Pons (tissue), 1 donor: ENCODE results near the gene SVIP.

ENCODE experiments used
- DNase-seq: peaks from one replicate; pipeline ENCODE4 v3.0.0-alpha.2; 2016; ENCODE audit warnings: low spot score

SVIP gene

DNA sequence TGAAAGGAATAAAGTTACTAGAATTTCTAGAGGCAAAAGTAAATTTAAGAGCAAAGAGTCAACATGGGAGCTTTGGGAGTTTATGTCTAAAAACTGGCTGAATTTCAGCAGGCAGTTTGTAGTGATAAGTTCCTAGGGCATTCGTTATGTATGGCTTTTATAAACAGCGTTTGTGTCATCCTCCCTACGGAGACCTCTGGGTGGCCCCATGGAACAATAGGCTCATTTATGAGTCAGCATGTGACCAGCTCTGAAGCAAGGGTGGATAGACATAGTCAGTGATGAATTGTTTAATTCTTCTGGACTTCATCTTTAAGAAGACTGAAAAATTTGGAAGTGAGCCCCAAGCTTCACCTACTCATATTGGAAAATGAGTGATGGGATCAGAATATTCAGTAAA is 37.1 kb downstream of the SVIP start:
- peak; percentile 97 for DNase-seq

DNA sequence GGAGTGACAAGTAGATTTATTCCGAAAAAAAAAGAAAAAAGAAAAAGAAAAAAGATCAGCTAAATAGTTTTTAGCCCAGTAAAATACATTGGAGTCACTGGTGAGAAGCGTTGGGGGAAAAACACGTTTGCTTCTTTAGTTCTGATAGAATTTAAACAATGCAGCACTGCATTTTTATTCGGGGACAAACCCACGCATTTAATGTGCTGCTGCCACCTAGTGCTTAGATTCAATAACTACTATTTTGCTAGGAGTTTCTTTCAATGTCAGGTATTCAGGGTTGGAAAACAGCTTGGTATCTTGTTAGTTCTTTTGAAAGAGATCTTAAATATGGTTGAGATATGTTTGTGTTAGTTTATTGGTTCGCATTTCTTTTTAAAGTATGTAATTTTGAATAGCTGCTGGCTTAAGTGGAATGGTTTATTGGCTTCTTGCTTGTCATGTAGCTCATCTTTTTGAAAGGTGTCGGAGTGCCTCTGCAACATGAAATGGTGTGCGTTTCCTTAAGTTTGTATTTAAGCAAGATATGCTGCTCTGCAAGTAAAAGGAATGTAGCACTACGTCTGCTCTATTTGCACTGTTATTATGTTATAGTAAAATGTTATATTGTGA is 41.9 kb downstream of the SVIP start:
- DNase-seq: peak; percentile 90

- peak; percentile 20 for DNase-seq
Measured at GRCh38 chr11:22787055-22787454, 42.5 kb downstream of the SVIP start.

DNA sequence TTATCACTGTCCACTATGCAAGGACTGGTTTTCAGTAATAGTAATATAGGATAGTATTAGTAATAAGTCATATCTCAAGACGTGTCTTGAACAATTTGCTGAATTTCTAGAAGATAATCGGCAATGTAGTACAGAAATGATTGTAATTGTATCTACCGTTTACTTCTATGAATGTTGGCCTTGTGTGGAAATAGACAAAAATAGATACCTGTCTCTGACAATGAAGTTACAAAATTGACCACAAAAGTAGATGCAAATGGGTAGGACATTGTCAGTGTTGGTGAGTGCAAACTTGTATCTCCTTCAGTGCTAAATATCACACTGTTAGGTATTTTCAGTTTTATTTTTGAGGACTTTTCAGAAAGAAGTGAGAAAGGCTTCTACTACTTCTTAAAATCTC is 43.1 kb downstream of the SVIP start:
- DNase-seq: peak; percentile 25

GRCh38 chr11:22785251-22785650 is 44.4 kb downstream of the SVIP start:
- DNase-seq: peak; percentile 58

GRCh38 chr11:22780952-22781593 is 48.5 kb downstream of the SVIP start:
- DNase-seq: no peak

GRCh38 chr11:22779850-22780249 is 49.8 kb downstream of the SVIP start:
- DNase-seq: no peak

DNA sequence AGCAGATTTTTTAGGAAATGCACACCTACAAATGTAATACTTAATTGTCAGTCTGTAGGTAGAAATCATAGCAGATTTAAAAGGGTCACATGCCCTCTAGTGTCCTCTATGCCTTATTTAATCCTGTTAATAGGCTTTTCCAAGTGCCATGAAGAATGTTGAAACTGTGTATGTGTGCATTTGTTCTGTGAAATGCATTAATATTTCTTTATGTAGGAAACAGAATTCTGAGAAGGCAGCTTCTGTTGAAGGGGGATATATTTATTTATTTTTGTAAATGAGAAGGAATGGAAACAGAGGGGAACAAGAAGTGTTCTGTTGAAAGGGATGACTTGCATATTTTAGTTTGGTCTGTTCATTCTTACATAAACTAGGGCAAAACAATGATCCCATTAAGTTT is 51.0 kb downstream of the SVIP start:
- DNase-seq: peak; percentile 85

DNA sequence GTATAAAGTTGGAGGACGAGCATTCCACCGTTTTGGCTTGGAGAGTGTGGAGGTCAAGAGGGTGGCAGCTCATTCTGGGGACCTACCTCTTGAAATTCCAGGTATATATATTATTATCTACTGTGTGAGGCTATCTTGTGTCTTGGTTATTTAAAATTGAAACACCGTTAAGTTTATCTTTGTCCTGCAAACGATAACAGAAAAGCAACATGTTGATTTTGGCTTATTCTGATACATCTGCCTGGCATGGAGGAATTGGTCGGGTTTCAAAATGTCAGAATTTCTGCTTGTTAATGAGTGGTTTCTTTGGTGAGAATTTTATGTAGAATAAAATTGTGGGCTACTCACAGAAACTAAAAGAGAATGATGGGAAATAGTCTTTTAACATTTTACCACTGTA is 54.4 kb downstream of the SVIP start:
- DNase-seq: no peak

- no peak for DNase-seq
Measured at GRCh38 chr11:22774716-22775115, 54.9 kb downstream of the SVIP start.

DNA sequence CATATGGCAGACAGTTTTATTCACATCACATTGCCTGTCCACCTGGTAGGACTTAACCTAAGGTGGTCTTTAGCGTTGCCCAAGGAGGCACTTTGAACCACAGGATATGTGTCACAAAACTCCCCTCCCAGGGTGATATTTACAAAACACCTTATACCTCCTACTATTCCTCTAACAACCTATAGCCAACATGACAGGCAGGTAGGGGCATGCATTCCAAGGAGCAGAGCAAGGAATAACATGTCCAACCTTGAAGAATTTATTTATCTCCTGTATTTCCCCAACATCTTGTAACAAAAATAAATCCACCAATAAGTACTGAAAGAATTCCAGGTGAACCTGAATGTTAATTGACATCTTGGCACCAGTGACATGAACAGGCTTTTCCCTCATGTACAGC is 60.5 kb downstream of the SVIP start:
- DNase-seq: no peak
